MM.1S (cell line): ENCODE results near the gene FANCM.

ENCODE experiments used
- DNase-seq: peaks from one replicate; pipeline ENCODE4 v3.0.0-alpha.2; 2015
- H2AFZ ChIP-seq: fragments of 300-600 bp; sonication (generic); 2 replicates; pipeline ENCODE4 v1.6.0; 2016; ENCODE audit warnings: antibody characterized with exemption, low read length
- H3F3A ChIP-seq: fragments of 300-600 bp; sonication (generic); 2 replicates; pipeline ENCODE4 v1.6.1; 2016; ENCODE audit warnings: mild to moderate bottlenecking, antibody characterized with exemption, low read length, moderate library complexity, mixed read lengths; ENCODE audit not compliant: insufficient read depth
- H3K27ac ChIP-seq: fragments of 300-600 bp; sonication (generic); 2 replicates; pipeline ENCODE4 v1.5.1; 2016; ENCODE audit warnings: mild to moderate bottlenecking, low read length
- H3K27me3 ChIP-seq: fragments of 300-600 bp; sonication (generic); replicated peaks from 2 replicates; pipeline ENCODE4 v1.6.0; 2016; ENCODE audit warnings: low read length; ENCODE audit not compliant: insufficient read depth
- H3K36me3 ChIP-seq: fragments of 300-600 bp; sonication (generic); replicated peaks from 2 replicates; pipeline ENCODE4 v1.6.1; 2016; ENCODE audit warnings: mild to moderate bottlenecking, low read length, mixed read lengths; ENCODE audit not compliant: insufficient read depth
- H3K4me1 ChIP-seq: fragments of 300-600 bp; sonication (generic); 2 replicates; pipeline ENCODE4 v1.6.1; 2016; ENCODE audit warnings: low read length, mixed read lengths
- H3K4me2 ChIP-seq: fragments of 300-600 bp; sonication (generic); 2 replicates; pipeline ENCODE4 v1.6.0; 2016; ENCODE audit warnings: low read depth, low read length
- H3K4me3 ChIP-seq: fragments of 300-600 bp; sonication (generic); 2 replicates; pipeline ENCODE4 v1.5.1; 2016; ENCODE audit warnings: low read length, mixed read lengths
- H3K79me2 ChIP-seq: fragments of 300-600 bp; sonication (generic); 2 replicates; pipeline ENCODE4 v1.6.1; 2016; ENCODE audit warnings: mixed run types, low read length, mixed read lengths
- H3K9ac ChIP-seq: fragments of 300-600 bp; sonication (generic); 2 replicates; pipeline ENCODE4 v1.6.1; 2016; ENCODE audit warnings: low read length, mixed read lengths
- H3K9me2 ChIP-seq: fragments of 300-600 bp; sonication (generic); replicated peaks from 2 replicates; pipeline ENCODE4 v1.6.1; 2016; ENCODE audit warnings: mild to moderate bottlenecking, low read length, mixed read lengths; ENCODE audit not compliant: insufficient read depth
- H3K9me3 ChIP-seq: fragments of 300-600 bp; sonication (generic); replicated peaks from 2 replicates; pipeline ENCODE4 v1.6.1; 2016; ENCODE audit warnings: mild to moderate bottlenecking, low read length, mixed read lengths; ENCODE audit not compliant: insufficient read depth
- H4K20me1 ChIP-seq: fragments of 300-600 bp; sonication (generic); 2 replicates; pipeline ENCODE4 v1.6.1; 2016; ENCODE audit warnings: mild to moderate bottlenecking, low read length, moderate library complexity, mixed read lengths; ENCODE audit not compliant: insufficient read depth
- CTCF ChIP-seq: fragments of 300-600 bp; sonication (generic); IDR thresholded peaks from 2 replicates; pipeline ENCODE4 v1.5.1; 2016; ENCODE audit warnings: antibody characterized with exemption, low read length, mixed read lengths
- EZH2 ChIP-seq: fragments of 300-600 bp; sonication (generic); optimal IDR thresholded peaks from 2 replicates; pipeline ENCODE3; 2017; ENCODE audit warnings: low read depth, mild to moderate bottlenecking, antibody characterized with exemption, low read length, mixed read lengths
- EZH2phosphoT487 ChIP-seq: fragments of 300-600 bp; sonication (generic); IDR thresholded peaks from 2 replicates; pipeline ENCODE4 v1.6.1; 2018; ENCODE audit warnings: antibody characterized with exemption, low read length

Gene FANCM

GRCh38 chr14:45114327-45114726 lies 21.4 kb upstream of the FANCM start:
- Histone ChIP-seq H3F3A (no peaks in the 10 kb centered on the region), H3K9ac (no peak overlapping the region), H3K79me2 (no peaks in the 10 kb centered on the region), H3K27ac (no peak overlapping the region), H3K9me3 (no peaks in the 10 kb centered on the region), H2AFZ (no peak overlapping the region), H3K4me2 (no peak overlapping the region), H3K4me1 (no peaks in the 10 kb centered on the region), H3K36me3 (no peaks in the 10 kb centered on the region; the same call in 1 of the 2 replicates), H3K9me2 (no peaks in the 10 kb centered on the region), H3K4me3 (no peak overlapping the region), H4K20me1 (no peaks in the 10 kb centered on the region), H3K27me3 (no peaks in the 10 kb centered on the region)
- TF ChIP-seq CTCF (no peak), EZH2phosphoT487 (no peak), EZH2 (no peak)
- DNase-seq, result no peak

GRCh38 chr14:45118594-45118993 lies 17.1 kb upstream of the FANCM start:
- Histone ChIP-seq H3K27ac (no peak overlapping the region), H3K4me3 (no peak overlapping the region), H3K4me1 (no peaks in the 10 kb centered on the region), H3K9ac (no peak overlapping the region), H3K9me3 (no peaks in the 10 kb centered on the region), H4K20me1 (no peaks in the 10 kb centered on the region), H3K27me3 (no peaks in the 10 kb centered on the region), H3K36me3 (no peaks in the 10 kb centered on the region), H3K79me2 (no peaks in the 10 kb centered on the region), H3F3A (no peaks in the 10 kb centered on the region), H3K4me2 (no peak overlapping the region), H3K9me2 (no peaks in the 10 kb centered on the region), H2AFZ (no peak overlapping the region)
- TF ChIP-seq EZH2phosphoT487, result no peak
- TF ChIP-seq CTCF, result no peak
- no peak for TF ChIP-seq EZH2
- DNase-seq, result no peak

- Histone ChIP-seq H3K27me3 (no peaks in the 10 kb centered on the region), H3K9me3 (no peaks in the 10 kb centered on the region), H3K4me2 (no peak overlapping the region), H3K79me2 (no peaks in the 10 kb centered on the region), H3K9ac (no peak overlapping the region), H3K4me3 (no peak overlapping the region), H3K36me3 (no peaks in the 10 kb centered on the region), H4K20me1 (no peaks in the 10 kb centered on the region), H2AFZ (no peak overlapping the region), H3K27ac (no peak overlapping the region), H3F3A (no peaks in the 10 kb centered on the region), H3K4me1 (no peaks in the 10 kb centered on the region), H3K9me2 (no peaks in the 10 kb centered on the region)
- no peak for DNase-seq
- no peak for TF ChIP-seq EZH2phosphoT487
- TF ChIP-seq EZH2, result no peak
- no peak for TF ChIP-seq CTCF
These were observed 15.6 kb upstream of the FANCM start for GRCh38 chr14:45120096-45120495.

- H3K4me2 ChIP-seq, result no peak overlapping the region
- no peaks in the 10 kb centered on the region for H3K27me3 ChIP-seq
- no peaks in the 10 kb centered on the region for H3F3A ChIP-seq
- H3K79me2 ChIP-seq, result no peaks in the 10 kb centered on the region
- no peak overlapping the region for H3K4me3 ChIP-seq
- no peaks in the 10 kb centered on the region for H3K9me2 ChIP-seq
- TF ChIP-seq EZH2phosphoT487, result no peak
- no peak for TF ChIP-seq CTCF
- no peak for TF ChIP-seq EZH2
- no peak overlapping the region for H3K9ac ChIP-seq
- no peaks in the 10 kb centered on the region for H4K20me1 ChIP-seq
- no peak overlapping the region for H2AFZ ChIP-seq
- no peaks in the 10 kb centered on the region for H3K9me3 ChIP-seq
- H3K36me3 ChIP-seq, result no peaks in the 10 kb centered on the region
- no peak overlapping the region for H3K27ac ChIP-seq
- no peak for DNase-seq
- no peaks in the 10 kb centered on the region for H3K4me1 ChIP-seq
These were observed 12.5 kb upstream of the FANCM start for GRCh38 chr14:45123271-45123670.
